H1 (cell line): ENCODE measurements around the gene FRMD5. TPM values are rescaled to one million over a fixed set of nuclear protein-coding genes. Genes with fewer than 3 reads are reported as not detected.

Experiments used
- BCL11A ChIP-seq, 2 experiments: IDR thresholded peaks; one replicate each; pipeline ENCODE4 v1.6.1; 2011; ENCODE audit warnings: low read depth in 2 of 2, low read length in 2 of 2, mild to moderate bottlenecking in 2 of 2
- CEBPB ChIP-seq: IDR thresholded peaks from 2 replicates; pipeline ENCODE4 v1.6.1; 2012; ENCODE audit warnings: low read depth, low read length
- E2F6 ChIP-seq: IDR thresholded peaks from 2 replicates; pipeline ENCODE4 v1.6.1; 2012; ENCODE audit warnings: inconsistent platforms
- EP300 ChIP-seq, 2 experiments: IDR thresholded peaks; 1 replicate in 1 of 2; 2 replicates in 1 of 2; pipeline ENCODE4 v1.6.1; 2011 to 2012; ENCODE audit warnings: low read depth in 2 of 2, low read length in 2 of 2, mild to moderate bottlenecking in 2 of 2, borderline replicate concordance in 1 of 2, inconsistent platforms in 1 of 2, moderate library complexity in 1 of 2
- KDM1A ChIP-seq: fragments of 200-600, 300-600 bp; sonication (generic); IDR thresholded peaks from 2 replicates; pipeline ENCODE4 v1.7.1; 2016; ENCODE audit warnings: mild to moderate bottlenecking, low read length, borderline replicate concordance
- NRF1 ChIP-seq: IDR thresholded peaks from 2 replicates; pipeline ENCODE4 v1.6.1; 2011; ENCODE audit warnings: mild to moderate bottlenecking, low read depth, low read length, improper control_type of control experiment
- polyA plus RNA-seq, 7 experiments: library from polyadenylated mRNA; depleted of rRNA in 3 of 7; stranded (reverse) in 5 of 7; unstranded in 2 of 7; fragments of >200 nt in 5 of 7; fragments of 200-250 nt in 2 of 7; gene quantifications; 1 replicate in 5 of 7; 2 replicates in 1 of 7; 4 replicates in 1 of 7; pipeline versions ENCODE4 v1.2.1 to v1.2.3, GENCODE V29; 2011 to 2013; ENCODE audit warnings: missing spikeins in 2 of 7, mixed read lengths in 2 of 7
- total RNA-seq: library from RNA; stranded (reverse); fragmentation: NEBNext Ultra II Directional; extraction: Animal tissue kit (Norgen Biotek cat#: 25700); gene quantifications from 2 replicates; pipeline ENCODE4 v1.2.1, GENCODE V29; 2021

The FRMD5 gene
- total and polyA plus RNA-seq, 2 of the 8 experiments (the other 6 are each of a cell fraction or from before 2014, with no cell fraction given) = 10.1 to 12.6 TPM

GRCh38 chr15:43932907-43933306 is 262.2 kb downstream of the FRMD5 start (continued):
- TF ChIP-seq E2F6 (no peak), BCL11A (IDR thresholded peaks at IDR 0.05; ENCODE audit: low read depth in 2 of 2, low read length in 2 of 2) (no peak), CEBPB (no peak), KDM1A (no peak), NRF1 (no peak), EP300 (IDR thresholded peaks at IDR 0.05; ENCODE audit: borderline replicate concordance in 1 of 2, low read depth in 2 of 2, low read length in 2 of 2) (no peak)
